ENCODE results near the gene RUNX1. TPM values are rescaled to one million over a fixed set of nuclear protein-coding genes. Genes with fewer than 3 reads are reported as not detected.

The RUNX1 gene
- total RNA-seq, 1 experiment from 2014 or later, result 95.4 TPM

- CTCF ChIA-PET, result interaction anchor here (0.9 to 1.5 kb wide), 3 partner anchors 11 to 51 kb away, joined by 4 to 7 read pairs (median 4); no protein-coding TSS in a partner anchor
- Mint-ChIP-seq H3K4me3 (ENCODE audit: low read depth, unreplicated experiment) (no peak overlapping the region), H3K4me1 (ENCODE audit: low read depth, unreplicated experiment) (peaks cover 72% of the 10 kb centered on the region), H3K27me3 (ENCODE audit: unreplicated experiment) (no peaks in the 10 kb centered on the region), H3K9me3 (ENCODE audit: low read depth, unreplicated experiment) (no peaks in the 10 kb centered on the region), H3K27ac (ENCODE audit: unreplicated experiment) (peak overlapping the region; percentile 61), H3K36me3 (ENCODE audit: insufficient read depth, unreplicated experiment) (peaks cover 52% of the 10 kb centered on the region)
- intact Hi-C loops (cut with micrococcal nuclease; ENCODE audit: unreplicated experiment), result loop anchor here (10.0 kb wide), 1 partner anchor 102 kb away; no protein-coding TSS in a partner anchor
- TF ChIP-seq CTCF (IDR thresholded peaks at IDR 0.05; ENCODE audit: unreplicated experiment), result no peak
- no TSS peak for BruUV-seq (replicated peaks)
- no peak for DNase-seq
These were observed 251.9 kb downstream of the RUNX1 start for GRCh38 chr21:34797201-34797525.

GRCh38 chr21:34796518-34797200 is 252.4 kb downstream of the RUNX1 start:
- CTCF ChIA-PET, result interaction anchor here (0.9 to 1.0 kb wide), 2 partner anchors 11 to 51 kb away, joined by 4 read pairs; no protein-coding TSS in a partner anchor
- peak overlapping the region; percentile 61 for H3K27ac Mint-ChIP-seq (ENCODE audit: unreplicated experiment)
- intact Hi-C loops (cut with micrococcal nuclease; ENCODE audit: unreplicated experiment), result loop anchor here (10.0 kb wide), 1 partner anchor 102 kb away; no protein-coding TSS in a partner anchor
- peaks cover 67% of the 10 kb centered on the region for H3K4me1 Mint-ChIP-seq (ENCODE audit: low read depth, unreplicated experiment)
- TF ChIP-seq CTCF (IDR thresholded peaks at IDR 0.05; ENCODE audit: unreplicated experiment), result no peak
- no peaks in the 10 kb centered on the region for H3K27me3 Mint-ChIP-seq (ENCODE audit: unreplicated experiment)
- H3K4me3 Mint-ChIP-seq (ENCODE audit: low read depth, unreplicated experiment), result no peak overlapping the region
- no TSS peak for BruUV-seq (replicated peaks)
- H3K36me3 Mint-ChIP-seq (ENCODE audit: insufficient read depth, unreplicated experiment), result peaks cover 48% of the 10 kb centered on the region
- no peaks in the 10 kb centered on the region for H3K9me3 Mint-ChIP-seq (ENCODE audit: low read depth, unreplicated experiment)
- no peak for DNase-seq

GRCh38 chr21:34795548-34796180 is 253.4 kb downstream of the RUNX1 start:
- TF ChIP-seq CTCF (IDR thresholded peaks at IDR 0.05; ENCODE audit: unreplicated experiment), result no peak
- no peaks in the 10 kb centered on the region for H3K27me3 Mint-ChIP-seq (ENCODE audit: unreplicated experiment)
- peak overlapping the region; percentile 61 for H3K27ac Mint-ChIP-seq (ENCODE audit: unreplicated experiment)
- intact Hi-C loops (cut with micrococcal nuclease; ENCODE audit: unreplicated experiment), result loop anchor here (10.0 kb wide), 1 partner anchor 101 kb away; no protein-coding TSS in a partner anchor
- no peaks in the 10 kb centered on the region for H3K9me3 Mint-ChIP-seq (ENCODE audit: low read depth, unreplicated experiment)
- no peak for DNase-seq
- H3K36me3 Mint-ChIP-seq (ENCODE audit: insufficient read depth, unreplicated experiment), result peaks cover 42% of the 10 kb centered on the region
- CTCF ChIA-PET, result no interaction called here
- no TSS peak for BruUV-seq (replicated peaks)
- H3K4me3 Mint-ChIP-seq (ENCODE audit: low read depth, unreplicated experiment), result no peak overlapping the region
- peaks cover 59% of the 10 kb centered on the region for H3K4me1 Mint-ChIP-seq (ENCODE audit: low read depth, unreplicated experiment)

GRCh38 chr21:34795175-34795547 is 253.9 kb downstream of the RUNX1 start:
- H3K9me3 Mint-ChIP-seq (ENCODE audit: low read depth, unreplicated experiment), result no peaks in the 10 kb centered on the region
- CTCF ChIA-PET, result no interaction called here
- H3K4me3 Mint-ChIP-seq (ENCODE audit: low read depth, unreplicated experiment), result no peak overlapping the region
- no peaks in the 10 kb centered on the region for H3K27me3 Mint-ChIP-seq (ENCODE audit: unreplicated experiment)
- H3K36me3 Mint-ChIP-seq (ENCODE audit: insufficient read depth, unreplicated experiment), result peaks cover 42% of the 10 kb centered on the region
- peaks cover 54% of the 10 kb centered on the region for H3K4me1 Mint-ChIP-seq (ENCODE audit: low read depth, unreplicated experiment)
- DNase-seq, result no peak
- BruUV-seq (replicated peaks), result no TSS peak
- H3K27ac Mint-ChIP-seq (ENCODE audit: unreplicated experiment), result peak overlapping the region; percentile 61
- no peak for TF ChIP-seq CTCF (IDR thresholded peaks at IDR 0.05; ENCODE audit: unreplicated experiment)
- intact Hi-C loops (cut with micrococcal nuclease; ENCODE audit: unreplicated experiment), result loop anchor here (10.0 kb wide), 1 partner anchor 100 kb away; no protein-coding TSS in a partner anchor
